ENCODE results near the gene PDK4. TPM values are rescaled to one million over a fixed set of nuclear protein-coding genes. Genes with fewer than 3 reads are reported as not detected.

Gene PDK4
- total RNA-seq (2014; rRNA removed; shearing (Covaris generic)): 4.9 and 13.9 TPM in 2 replicates

DNA sequence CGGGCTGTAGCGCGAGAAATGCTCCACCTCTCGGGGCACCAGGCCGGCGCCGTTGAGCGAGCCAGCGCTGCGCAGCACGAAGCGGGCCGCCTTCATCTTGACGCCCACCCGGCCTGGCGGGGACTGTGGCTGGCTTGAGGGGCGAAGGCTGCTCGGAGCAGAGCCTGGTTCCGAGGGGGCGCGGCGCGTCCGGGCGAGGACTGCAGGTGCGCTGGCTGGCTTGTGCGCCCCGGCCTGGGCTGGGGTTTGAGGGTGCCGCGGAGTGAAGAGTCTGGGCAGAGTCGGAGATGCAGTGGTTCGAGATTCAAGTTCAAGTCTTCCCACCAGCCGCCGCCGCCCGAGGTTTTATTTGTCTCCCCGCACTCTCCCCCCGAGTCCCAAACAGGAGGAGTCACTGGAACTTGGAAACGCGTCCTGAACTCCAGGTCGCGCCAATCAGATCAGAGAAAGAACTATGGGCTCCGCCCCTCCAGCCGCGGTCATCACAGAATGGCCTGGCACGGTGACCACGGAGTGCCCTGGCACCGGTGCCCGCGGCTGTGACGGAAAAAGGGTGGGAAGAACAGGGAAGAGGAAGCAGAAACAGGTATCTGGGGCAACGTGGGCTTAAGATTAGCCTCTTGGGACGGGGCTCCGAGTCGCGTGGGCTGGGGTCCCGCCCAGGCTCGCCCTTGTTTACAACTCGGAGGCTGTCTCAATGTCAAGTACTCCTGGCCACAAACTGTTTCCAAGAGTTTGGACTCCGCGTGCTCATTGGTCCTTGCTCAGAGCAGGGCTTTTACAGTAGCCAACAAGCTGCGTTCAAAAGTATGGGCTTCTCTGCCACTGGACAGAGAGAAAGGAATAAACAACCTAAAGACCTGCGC is at the start of gene PDK4:
PDK4 (minus strand) TSS at position 319 of the 866 bp plus-strand sequence; CDS start at position 96, 223 bp downstream.
- peak; percentile 93 for DNase-seq (ENCODE audit: low spot score)

DNA sequence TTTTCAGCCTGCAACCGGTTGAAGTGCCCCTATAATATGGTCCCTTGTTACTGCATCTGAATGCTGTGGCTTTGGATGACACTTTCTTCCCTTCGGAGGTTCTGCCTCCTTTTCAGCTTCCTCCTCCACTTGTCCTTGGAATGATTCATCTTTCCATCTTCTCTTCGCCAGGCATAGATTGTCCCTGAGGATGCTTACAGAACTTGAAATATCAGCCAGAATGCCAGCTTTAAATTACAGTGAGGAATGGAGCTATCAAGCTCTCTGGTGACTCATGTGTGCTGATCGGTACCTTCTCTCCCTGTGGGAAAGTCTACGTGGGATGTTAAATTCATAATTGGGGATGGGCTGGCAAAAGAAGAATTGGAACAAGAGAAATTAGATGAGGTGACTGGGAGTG is 45.9 kb upstream of the PDK4 start:
- no peak for DNase-seq (ENCODE audit: low spot score)

DNA sequence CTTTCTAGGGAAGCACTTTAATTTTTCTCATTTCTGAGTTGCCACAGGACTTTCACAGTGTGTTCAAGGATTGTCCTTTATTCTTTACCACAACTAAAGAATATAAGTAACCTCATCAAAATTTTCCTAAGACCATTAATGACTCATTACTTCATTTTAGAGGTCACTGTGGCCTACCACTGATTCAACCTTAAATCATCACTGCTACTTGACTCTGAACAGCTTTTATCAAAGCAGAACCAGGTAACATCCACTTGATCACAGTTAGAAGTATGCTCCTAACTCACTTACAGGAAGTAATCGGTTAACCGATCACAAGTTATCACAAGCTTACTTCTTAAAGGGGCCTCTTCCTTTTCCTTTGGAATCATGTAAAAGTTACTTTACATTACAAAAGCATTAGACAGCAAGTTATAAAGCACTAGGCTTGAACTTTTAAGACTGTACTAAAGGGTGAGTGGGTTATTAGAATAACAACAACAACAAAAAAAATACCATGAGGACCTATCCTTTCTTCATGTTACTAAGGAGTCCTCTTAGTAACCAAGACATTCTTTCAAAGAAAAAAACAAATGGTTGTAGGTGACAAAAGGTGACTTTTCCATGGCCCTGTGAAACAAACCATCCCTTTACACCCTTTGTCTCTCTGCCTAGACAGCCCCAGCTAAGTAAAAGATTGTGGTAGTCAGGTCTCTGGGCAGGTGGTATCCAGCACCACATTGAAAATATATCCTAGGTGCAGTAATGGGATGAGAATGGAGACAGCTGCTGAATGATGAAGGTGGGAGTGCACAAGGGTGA is 40.0 kb upstream of the PDK4 start:
- DNase-seq (ENCODE audit: low spot score): no peak

DNA sequence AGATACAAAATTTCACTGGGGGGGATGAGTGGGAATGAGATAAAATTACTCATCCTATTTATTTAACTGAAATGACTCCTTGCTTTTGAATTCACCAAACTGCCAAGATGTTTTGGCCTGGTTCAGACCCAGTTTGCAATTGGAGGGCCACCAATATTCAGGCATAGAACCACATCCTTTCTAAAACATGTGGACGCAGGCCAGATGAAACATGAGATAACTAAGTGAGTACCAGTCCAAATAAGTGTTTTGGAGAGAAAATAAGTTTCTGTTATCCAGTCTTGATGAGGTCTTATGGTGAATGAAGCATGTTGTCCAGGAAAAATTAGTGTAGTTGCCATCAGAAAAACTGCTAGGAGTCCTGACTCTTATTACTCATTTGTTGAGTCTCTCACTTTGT is 36.3 kb upstream of the PDK4 start:
- no peak for DNase-seq (ENCODE audit: low spot score)

DNA sequence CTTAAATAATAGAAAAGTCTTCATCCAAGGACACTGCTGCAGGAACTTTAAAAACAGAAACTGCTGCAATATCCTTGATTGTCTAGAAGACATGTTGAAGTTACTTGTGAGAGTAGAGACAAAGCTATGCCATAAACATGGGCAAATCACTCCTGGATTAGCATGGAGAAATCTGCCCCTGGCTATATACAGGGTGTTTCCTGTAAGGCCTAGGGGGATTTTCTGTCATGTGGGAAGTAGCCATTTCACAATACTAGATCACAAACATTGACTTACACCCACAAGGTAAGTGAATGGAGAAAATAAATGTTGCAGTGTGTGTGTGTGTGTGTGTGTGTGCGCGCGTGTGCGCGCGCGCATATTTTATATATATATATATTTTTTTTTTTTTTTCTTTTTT is 35.2 kb upstream of the PDK4 start:
- DNase-seq (ENCODE audit: low spot score): no peak

DNA sequence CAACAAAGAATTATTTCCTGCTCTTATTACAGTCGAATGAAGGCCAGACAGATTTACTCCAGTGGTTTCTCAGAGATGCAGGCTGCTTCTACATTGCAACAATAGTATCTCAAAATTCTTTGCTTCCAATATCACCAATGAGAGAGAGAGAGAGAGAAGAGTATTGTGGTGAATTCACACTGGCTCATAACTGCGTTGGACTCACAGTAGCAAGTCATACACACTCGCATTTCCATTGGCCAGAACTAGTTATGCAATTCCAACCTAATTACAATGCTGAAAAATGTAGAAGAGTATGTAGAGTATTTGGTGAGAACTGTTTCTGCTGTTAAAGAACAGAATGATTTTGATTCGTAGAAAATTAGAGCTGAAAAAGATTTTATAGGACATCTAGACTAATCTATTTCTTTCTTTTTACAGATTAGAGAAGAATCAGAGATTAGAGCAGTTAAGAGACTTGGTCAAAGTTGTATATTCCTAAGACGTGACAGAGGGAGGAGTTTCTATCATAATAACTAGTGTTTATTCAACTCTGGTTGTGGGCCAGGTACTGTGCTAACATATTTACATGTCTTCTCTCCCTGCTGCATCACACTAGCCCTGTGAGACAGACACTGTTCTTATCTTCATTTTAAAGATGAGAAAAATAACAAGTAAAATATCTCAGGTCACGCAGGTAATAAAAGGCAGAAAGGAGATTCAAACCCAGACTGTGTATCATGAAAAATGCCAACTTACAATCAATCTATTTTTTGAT is 34.6 kb upstream of the PDK4 start:
- DNase-seq (ENCODE audit: low spot score): no peak

DNA sequence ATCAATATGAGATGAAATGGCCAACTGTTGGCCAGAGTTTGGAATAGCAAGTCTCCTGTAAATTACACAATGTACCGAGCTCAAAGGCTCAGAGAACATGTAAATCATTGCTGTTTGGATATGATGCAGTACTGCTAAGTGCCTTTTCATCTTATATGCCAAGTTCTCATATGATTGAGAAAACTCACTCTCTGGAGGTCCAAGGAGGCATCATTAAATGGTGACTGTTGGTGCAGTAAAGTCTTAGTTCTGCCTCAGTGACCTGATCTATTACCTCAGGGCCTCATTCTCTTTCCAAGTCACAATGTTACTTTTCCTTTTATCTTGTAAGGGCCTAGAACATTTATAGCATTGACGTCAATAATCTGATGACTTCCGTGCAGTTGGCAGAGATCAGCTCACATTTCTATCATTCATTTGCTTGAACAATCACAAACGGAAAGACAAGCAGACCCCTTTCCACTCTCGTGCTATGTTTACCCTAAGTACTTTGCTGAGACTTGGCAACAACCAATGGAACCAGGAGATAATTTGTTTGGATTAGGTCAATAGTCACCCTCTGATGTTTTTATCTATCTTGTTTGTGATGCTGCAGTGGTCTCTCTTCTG is 32.6 kb upstream of the PDK4 start:
- no peak for DNase-seq (ENCODE audit: low spot score)

DNA sequence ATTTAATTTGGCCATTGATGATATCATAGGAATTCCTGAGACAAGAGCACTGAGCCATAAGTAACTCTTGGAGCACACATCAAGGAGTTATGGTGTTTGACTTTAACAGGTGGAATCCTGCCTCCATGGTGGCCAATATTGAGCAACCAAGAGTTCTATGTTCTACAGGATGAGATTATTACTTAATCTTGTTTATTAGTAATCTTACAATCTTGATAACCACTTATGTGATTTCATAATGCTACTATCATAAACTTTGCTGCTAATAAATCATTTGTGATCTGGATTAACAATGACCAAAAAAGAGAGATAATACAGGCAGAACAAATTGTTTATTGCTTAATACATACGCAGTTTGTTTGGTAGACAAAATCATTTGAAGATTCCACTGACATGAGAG is 27.5 kb upstream of the PDK4 start:
- DNase-seq (ENCODE audit: low spot score): no peak

DNA sequence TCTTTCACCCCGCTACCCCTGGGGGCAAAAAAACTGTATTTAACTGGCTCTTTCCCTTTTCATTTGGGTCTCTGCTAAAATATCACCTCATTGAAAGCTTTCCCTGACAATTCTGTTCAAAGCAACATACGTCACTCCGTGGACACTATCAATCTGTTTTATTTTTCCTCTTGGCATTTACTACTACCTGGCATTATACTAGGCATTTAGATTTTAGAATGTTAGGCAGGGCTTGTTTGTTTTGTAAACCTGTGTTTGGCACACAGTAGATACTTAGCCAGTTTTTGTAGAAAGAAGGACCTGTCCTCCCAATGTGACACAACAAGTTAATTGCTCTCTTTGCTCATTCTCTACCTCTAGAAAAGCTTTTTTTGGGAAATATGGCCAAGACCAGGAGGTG is 26.5 kb upstream of the PDK4 start:
- no peak for DNase-seq (ENCODE audit: low spot score)

DNA sequence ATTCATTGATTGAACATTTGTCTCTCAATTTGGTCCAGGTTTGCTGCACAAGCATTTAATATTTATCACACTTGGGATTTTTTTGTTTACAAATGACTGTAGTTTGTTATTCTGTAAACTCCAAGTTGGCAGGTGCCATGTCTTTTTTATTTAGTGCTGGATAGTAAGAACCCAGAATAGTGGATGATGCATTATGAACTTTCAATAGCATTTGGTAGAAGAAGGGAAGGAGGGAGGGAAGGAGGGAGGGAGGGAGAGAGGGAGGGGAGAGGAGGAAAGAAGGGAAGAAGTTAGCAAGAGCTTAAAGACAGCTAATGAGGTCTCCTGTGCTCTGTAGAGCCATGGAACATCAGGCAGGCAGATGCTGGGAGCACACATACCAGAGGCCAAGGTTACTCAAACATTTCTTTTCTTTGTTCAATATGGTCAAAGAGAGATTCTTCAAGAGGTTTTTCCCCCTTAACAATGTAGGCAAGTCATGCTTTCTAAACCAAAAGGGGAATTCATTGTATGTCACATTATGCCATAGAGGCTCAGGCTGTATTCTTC is 25.8 kb upstream of the PDK4 start:
- DNase-seq (ENCODE audit: low spot score): no peak

DNA sequence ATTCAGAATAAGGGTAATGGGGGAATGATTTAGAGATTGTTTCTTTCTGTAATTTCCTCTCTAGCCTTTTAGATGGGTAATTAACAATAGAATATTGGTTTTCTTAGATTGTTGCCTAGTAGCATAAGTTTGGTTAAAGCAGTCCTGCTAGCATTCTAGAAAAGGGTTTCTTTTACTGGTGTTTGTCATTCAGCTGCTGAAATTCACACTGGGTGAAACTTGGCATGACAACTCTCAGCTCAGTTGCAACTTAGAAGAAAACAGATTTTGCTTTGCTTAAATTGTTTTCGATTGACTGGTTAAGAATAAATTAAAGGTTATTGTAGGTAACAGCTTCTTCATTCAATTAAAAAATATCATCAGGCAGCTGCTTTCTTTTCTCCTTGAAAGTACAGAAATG is 25.1 kb upstream of the PDK4 start:
- DNase-seq (ENCODE audit: low spot score): no peak

DNA sequence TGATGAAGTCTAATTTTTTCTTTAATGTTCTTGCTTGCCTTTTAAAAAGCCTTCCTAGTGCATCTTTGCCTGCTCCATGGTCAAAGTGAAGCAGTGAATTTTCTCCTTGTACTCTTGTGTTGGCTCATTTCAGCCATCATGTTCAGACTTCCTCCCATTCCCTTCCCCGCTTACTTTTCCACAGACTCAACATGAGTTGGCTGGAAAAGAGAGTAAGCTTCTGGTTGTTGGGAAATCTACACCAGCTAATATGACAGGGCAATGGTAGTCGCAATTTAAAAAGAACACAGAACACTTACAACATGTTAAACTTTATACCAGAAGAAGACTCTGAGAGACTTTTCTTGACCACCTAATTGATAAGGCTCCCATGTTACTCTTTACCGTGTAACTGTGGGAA is 24.3 kb upstream of the PDK4 start:
- DNase-seq (ENCODE audit: low spot score): no peak

DNA sequence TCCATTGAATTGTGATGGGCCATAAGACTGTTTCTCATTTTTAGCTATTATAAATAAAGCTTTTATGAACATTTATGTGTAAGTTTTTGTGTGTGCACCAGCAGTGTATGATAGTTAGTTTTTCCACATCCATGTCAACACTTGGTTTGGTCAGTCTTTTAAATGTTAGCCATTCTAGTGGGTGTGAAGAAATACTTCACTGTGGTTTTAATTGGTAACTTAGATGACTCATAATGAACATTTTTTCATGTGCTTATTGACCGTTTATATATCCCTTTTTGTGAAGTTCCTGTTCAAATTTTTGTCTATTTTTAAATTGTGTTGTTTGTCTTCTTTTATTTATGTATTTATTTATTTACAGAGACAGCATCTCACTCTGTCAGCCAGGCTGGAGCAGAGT is 23.6 kb upstream of the PDK4 start:
- DNase-seq (ENCODE audit: low spot score): no peak

DNA sequence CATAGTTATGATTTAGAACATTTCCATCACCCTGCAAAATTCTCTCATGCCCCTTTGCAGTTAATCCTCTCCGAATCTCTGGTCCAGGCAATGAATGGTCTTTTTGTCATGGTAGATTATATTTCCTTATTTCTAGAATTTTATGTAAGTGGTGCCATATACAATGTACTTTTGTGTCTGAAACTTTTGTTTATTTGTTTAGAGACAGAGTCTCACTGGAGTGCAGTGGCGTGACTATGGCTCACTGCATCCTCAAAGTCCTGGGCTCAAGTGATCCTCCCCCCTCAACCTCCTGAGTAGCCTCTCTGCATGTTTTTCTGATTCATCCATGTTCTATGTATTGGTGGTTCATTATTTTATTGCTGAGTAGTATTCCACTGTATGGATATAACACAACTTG is 23.2 kb upstream of the PDK4 start:
- no peak for DNase-seq (ENCODE audit: low spot score)

DNA sequence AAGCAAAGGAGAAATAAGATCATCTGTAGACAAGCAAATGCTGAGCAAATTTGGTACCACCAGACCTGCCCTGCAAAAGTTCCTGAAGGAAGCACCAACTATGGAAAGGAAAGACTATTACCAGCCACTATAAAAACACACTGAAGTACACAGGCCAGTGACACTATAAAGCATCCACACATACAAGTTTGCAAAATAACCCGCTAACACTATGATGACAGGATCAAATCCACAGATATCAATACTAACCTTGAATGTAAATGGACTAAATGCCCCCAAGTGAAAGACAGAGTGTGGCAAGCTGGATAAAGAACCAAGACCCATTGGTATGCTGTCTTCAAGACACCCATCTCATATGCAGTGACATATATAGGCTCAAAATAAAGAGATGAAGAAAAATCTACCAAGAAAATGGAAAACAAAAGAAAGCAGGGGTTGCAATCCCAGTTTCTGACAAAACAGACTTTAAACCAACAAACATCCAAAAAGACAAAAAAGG is 18.2 kb upstream of the PDK4 start:
- no peak for DNase-seq (ENCODE audit: low spot score)

DNA sequence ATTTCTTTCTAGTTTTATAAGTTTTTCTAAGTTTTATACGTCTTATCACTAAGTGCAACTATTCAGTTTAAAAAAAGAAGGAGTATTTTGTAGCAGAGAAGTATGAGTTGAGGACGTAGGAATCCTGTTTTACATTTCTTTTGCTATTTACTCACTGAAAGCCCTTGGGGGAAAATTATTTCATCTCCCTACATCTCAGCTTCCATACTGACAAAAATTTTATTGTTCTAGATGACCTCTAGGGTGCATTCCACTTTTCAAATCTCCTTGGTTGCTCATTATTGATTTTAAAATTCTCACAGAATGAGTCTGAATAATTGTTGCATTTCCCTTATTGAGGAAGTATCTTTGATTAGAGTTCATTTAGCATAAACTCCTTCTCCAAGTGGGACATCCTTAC is 14.9 kb upstream of the PDK4 start:
- DNase-seq (ENCODE audit: low spot score): no peak

DNA sequence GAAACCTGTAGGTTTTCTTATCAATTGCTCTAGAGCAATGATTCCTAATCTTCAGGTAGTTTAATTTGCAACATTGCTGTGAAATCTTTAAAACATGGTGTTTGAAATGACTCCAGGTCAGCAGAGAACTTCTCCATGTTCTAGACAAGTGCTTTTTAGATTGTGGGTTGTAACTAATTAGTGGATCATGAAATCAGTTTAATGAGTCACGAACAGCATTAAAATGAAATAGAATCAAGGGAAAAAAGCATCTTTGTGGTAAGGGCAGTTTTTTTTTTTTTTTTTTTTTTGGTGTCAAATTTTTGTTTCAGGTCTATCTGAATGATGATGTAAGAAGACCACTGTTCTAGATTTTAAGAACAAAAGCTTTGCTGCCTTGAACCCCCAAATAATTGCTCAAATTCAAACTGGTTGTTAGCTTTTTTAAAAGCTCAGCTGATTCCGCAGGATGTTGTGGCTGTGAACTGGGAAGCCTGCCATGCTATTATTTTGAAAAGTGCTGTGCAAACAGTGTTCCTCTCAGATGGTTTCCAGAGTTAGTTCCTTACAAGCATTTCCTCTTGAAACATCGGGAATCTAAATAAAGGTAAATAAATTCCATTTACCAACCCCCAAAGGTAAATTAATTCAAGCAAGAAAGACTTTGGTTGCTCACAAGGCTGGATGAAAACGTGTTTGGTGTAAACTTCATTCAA is 13.1 kb upstream of the PDK4 start:
- DNase-seq (ENCODE audit: low spot score): peak; percentile 75

DNA sequence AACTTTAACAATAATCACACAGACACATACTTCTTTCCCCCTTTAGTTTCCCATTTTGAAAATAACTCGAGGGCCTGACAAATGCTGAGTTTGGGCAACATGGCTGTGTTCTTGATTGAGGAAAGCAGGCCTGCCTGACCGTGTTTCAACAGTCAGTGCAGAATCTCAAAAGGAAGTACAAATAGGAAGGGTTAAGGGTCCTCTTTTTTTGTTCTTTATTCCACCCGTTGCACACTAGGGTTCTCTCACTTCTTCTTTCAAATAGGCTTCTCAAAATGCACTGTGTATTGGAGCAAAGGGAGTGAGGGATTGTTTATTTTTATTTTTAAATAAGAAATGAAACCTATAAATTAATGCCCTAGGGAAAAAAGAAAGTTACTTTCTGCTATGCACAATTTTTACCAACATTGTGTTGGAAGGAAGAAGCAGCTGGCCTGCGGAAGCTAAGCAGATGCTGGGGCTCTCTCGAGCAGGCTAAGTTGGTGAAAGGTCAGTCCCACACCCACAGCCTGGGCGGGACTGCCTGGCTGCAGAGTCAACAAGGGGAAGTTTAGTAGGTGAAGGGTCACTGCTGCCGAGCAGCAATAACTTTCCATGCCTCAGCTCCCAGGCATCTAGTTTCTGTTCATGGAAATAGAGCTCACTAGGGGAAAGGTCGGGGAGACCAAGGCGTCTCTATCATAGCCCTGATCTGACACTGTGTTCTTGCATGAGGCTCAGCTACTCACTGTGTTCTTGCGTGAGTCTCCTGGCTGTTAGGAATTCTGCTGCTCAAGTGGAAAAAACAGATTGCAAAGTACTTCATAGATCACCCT is 12.2 kb upstream of the PDK4 start:
- DNase-seq (ENCODE audit: low spot score): peak; percentile 98

DNA sequence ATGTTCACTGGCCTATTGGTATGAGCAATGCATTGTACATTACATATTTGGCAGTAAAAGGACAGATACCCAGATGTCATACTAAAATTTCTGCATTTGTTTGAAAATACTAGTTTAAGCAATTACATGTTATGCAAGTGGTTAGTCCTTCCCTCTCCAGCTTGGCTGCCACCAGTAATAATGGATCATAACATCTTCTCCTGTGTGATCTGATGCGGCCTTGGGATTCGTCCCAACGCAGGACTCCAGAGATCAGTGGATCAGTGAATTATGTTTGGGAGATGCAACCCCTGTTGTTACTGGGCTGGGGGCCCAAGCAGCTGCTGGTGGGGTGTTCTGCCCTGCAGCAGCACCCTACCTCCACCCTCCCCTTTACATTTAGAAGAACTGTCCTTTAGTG is 11.2 kb upstream of the PDK4 start:
- no peak for DNase-seq (ENCODE audit: low spot score)

DNA sequence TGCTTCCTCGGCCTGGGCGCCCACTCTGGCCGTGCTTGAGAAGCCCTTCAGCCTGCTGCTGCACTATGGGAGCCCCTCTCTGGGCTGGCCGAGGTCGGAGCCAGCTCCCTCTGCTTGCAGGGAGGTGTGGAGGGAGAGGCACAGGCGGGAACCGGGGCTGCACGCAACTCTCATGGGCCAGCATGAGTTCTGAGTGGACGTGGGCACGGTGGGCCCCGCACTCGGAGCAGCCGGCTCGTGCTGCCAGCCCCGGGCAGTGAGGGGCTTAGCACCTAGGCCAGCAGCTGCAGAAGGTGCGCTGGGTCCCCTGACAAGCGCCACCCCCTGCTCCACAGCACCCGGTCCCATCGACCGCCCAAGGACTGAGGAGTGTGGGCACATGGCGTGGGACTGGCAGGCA is 9.0 kb upstream of the PDK4 start:
- no peak for DNase-seq (ENCODE audit: low spot score)
